Measurements from ENCODE around the gene DPYSL4. TPM values are rescaled to one million over a fixed set of nuclear protein-coding genes. Genes with fewer than 3 reads are reported as not detected.

Gene DPYSL4
- total RNA-seq, 1 experiment from 2014 or later: 26.3 TPM

DNA sequence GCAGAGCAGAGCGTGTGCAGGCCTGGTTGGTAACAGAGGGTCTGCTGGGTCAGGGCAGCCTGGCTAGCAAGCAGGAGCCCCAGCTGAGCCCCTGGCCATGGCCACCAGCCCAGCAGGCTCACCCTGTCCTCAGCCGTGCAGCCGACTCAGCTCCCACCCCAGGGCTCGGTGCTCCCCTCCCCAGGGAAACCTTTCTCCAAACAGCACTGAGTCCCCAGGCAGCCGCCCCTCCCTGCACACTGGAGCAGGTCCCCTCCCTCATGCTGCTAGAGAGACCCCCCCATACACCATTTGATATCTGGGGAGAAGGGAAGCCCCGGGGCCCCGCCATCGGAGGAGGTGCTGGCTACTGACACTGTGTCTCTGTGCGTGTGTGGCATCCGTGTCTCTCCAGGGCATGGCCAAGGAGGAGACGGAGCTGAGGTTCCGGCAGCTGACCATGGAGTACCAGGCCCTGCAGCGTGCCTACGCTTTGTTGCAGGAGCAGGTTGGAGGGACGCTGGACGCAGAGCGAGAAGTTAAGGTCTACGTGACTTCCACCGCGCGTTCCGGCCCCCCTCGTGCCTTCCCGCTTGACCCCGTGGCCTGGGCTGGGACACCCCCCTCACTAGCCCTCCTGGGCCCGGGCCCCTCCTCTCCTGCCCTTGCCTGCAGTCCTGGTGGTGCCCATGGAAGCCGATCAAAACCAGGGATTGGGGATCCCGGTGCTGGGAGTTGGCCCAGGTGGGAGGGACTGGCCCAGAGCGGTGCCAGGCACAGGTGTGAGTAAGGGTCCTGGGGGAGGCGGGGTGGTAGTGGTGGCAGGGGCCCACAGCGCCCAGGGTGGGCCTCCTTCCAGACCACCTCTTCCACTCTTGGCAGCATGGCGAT is 45.0 kb upstream of the DPYSL4 start:
- Histone ChIP-seq H2BK120ac (ENCODE audit: low read depth, low read length, poor library complexity, severe bottlenecking) (no peak overlapping the region), H3K79me1 (ENCODE audit: insufficient read depth, low read depth, low read length, poor library complexity, severe bottlenecking) (no peaks in the 10 kb centered on the region), H3K23ac (ENCODE audit: insufficient read length, low read depth, low read length) (no peak overlapping the region), H3K18ac (ENCODE audit: insufficient read length, low read depth, low read length) (no peak overlapping the region), H3K23me2 (ENCODE audit: insufficient read length, low read depth, low read length, poor library complexity, severe bottlenecking) (no peaks in the 10 kb centered on the region), H3K9ac (ENCODE audit: extremely low read depth, insufficient read length, low read length) (no peak overlapping the region), H2AFZ (ENCODE audit: low read length) (no peak overlapping the region), H3K27me3 (ENCODE audit: insufficient read depth, low read length) (no peaks in the 10 kb centered on the region), H3K56ac (ENCODE audit: insufficient read length, low read depth, low read length) (no peak overlapping the region), H2BK15ac (ENCODE audit: low read depth, low read length) (no peak overlapping the region), H3K14ac (ENCODE audit: insufficient read depth, low read length) (no peak overlapping the region; the same call in 1 of the 2 replicates), H2AK5ac (ENCODE audit: insufficient read length, low read length) (no peak overlapping the region), H2BK12ac (ENCODE audit: insufficient read length, low read depth, low read length) (no peak overlapping the region), H4K91ac (ENCODE audit: insufficient read length, low read depth, low read length) (no peak overlapping the region), H3K9me3 (ENCODE audit: control insufficient read depth, low read depth, low read length) (no peaks in the 10 kb centered on the region), H4K8ac (replicated peaks; ENCODE audit: insufficient read length, low read depth, low read length) (no peak overlapping the region), H3K79me2 (ENCODE audit: insufficient read depth, low read length) (no peaks in the 10 kb centered on the region), H2BK5ac (ENCODE audit: insufficient read length, low read length) (no peak overlapping the region), H3T11ph (ENCODE audit: low read length) (no peak overlapping the region), H3K4me1 (ENCODE audit: insufficient read depth, low read length) (no peaks in the 10 kb centered on the region), H4K5ac (ENCODE audit: insufficient read length, low read depth, low read length) (no peak overlapping the region), H3K4me2 (ENCODE audit: insufficient read depth, insufficient read length, low read length) (no peak overlapping the region), H3K27ac (ENCODE audit: insufficient read length, low read depth, low read length) (no peak overlapping the region), H4K20me1 (ENCODE audit: control insufficient read depth, insufficient read depth, insufficient read length) (no peaks in the 10 kb centered on the region), H3K4ac (ENCODE audit: low read depth, low read length) (no peak overlapping the region), H2BK20ac (ENCODE audit: low read depth, low read length, poor library complexity, severe bottlenecking) (no peak overlapping the region)
- DNase-seq: no peak
- no peak overlapping the region; a peak in 1 of 7 replicates for H3K27ac Mint-ChIP-seq
- no peak overlapping the region for H3K4me3 Mint-ChIP-seq
- WGBS (ENCODE audit: extremely low coverage, insufficient read length, low lambda C conversion rate): no CpG with 5 or more reads among the region's 32 CpGs
- TF ChIP-seq, protein P1, sequence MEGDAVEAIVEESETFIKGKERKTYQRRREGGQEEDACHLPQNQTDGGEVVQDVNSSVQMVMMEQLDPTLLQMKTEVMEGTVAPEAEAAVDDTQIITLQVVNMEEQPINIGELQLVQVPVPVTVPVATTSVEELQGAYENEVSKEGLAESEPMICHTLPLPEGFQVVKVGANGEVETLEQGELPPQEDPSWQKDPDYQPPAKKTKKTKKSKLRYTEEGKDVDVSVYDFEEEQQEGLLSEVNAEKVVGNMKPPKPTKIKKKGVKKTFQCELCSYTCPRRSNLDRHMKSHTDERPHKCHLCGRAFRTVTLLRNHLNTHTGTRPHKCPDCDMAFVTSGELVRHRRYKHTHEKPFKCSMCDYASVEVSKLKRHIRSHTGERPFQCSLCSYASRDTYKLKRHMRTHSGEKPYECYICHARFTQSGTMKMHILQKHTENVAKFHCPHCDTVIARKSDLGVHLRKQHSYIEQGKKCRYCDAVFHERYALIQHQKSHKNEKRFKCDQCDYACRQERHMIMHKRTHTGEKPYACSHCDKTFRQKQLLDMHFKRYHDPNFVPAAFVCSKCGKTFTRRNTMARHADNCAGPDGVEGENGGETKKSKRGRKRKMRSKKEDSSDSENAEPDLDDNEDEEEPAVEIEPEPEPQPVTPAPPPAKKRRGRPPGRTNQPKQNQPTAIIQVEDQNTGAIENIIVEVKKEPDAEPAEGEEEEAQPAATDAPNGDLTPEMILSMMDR (conservative IDR thresholded peaks at IDR 0.05): no peak
- H3K36me3 Mint-ChIP-seq (ENCODE audit: insufficient read depth in 1 of 3, low read depth in 3 of 3): no peaks in the 10 kb centered on the region; a peak in 2 of 7 replicates
- H3K4me1 Mint-ChIP-seq: peaks cover 5 to 7% of the 10 kb centered on the region in 2 experiments; a peak in 3 of 4 replicates
- H3K9me3 Mint-ChIP-seq: no peaks in the 10 kb centered on the region
- no peaks in the 10 kb centered on the region; the same call in 1 of the 2 replicates for H3K27me3 Mint-ChIP-seq (ENCODE audit: low read depth)

Data from H9 (cell line).